ENCODE data around the gene PLXDC1.
"Not testable (repeated sequence)": the region's sequence is repeated elsewhere in the genome, so short reads cannot be mapped to it uniquely, and the experiment has no call there.

The PLXDC1 gene

DNA sequence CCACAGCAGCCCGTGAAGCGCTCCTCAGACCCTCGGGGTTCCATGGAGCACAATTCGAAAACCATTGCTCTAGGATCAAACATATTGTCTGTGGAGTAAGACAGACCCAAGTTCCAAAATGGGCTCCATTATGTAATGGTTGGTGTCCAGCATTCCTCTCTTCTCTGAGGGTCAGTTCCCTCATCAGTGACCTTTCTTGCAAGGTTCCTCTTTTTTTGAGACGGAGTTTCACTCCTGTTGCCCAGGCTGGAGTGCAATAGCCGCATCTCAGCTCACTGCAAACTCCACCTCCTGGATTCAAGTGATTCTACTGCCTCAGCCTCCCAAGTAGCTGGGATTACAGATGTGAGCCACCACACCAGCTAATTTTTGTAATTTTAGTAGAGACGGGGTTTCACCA lies 28.4 kb downstream of the PLXDC1 start:
- no peak for DNase-seq

DNA sequence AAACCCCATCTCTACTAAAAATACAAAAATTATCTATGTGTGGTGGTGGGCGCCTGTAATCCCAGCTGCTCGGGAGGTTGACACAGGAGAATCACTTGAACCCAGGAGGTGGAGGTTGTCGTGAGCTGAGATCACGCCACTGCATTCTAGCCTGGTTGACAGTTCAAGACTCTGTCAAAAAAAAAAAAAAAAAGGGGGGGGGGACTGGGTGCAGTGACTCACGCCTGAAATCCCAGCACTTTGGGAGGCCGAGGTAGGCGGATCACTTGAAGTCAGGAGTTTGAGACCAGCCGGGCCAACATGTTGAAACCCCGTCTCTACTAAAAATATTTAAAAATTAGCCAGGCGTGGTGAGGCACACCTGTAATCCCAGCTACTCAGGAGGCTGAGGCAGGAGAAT lies 29.5 kb downstream of the PLXDC1 start:
- not testable (repeated sequence) for DNase-seq

DNA sequence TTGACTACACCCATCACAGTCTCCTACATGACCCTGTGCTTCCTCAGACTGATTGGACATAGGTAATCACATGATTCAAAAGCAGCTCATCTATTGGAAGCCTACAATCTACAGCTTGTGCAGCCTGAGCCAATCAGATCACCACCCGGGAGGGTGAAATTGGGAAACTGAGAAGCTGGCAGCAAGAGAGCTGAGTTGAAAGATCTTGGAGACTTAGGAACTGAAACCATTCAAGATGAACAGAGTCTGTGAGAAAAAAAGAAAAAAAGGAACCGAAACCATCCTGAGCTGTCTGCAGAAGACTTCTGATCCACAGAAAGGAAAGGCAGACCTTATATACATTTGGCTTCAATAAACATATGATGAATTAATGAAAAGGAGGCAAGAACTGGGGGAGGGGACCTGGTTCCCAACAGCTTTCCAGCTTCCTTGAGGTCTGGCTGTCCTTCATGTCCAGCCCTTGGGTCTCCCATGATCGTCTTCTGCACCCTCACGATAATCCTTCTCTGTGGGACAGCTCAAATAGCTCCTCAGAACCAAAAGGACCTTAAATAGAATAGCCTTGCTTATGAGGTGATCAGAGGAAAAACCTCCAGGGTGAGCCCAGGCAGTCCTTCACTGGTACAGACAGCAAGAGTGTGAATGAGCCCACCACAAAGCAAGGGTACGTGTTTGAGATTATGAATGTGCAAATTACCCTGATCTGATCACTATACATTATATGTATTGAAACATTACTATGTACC lies 32.6 kb downstream of the PLXDC1 start:
- DNase-seq: no peak

DNA sequence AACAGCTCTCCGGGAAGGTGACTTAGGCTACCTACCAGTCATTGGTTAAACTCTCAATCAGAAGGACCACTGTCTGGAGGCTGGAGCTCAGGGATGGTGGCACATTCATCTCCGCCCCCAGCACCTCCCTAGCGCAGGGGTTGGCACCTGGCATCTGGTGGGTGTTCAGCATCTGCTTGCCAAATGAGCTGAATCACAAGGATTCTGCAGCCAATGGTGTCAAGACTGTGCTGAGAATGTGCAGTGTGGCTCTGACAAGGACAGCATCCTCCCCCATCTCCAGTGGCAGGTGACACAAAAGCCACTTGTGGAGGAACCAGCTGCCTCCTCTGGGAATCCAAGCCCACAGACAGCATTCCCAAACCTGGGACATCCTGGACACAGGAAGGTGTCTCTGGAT lies 35.2 kb downstream of the PLXDC1 start:
- no peak for DNase-seq

DNA sequence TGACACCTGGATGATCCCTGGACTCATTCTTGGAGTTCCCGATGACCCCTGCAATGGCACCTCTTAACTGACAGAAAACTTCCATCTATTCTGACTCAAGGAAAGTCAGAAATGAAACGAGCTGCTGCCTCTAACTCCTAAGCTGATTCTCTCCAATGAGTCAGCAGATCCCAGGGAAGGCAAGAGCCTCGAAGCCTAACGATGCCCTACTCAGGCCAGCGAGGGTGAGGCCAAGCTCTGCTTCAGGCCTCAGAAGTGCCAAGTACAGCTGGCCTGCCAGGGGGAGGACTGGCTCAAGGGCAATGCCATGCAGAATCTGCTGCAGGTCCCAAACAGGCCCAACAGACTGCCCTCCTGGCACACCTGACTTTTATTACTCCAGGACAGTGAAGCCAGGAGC lies 36.3 kb downstream of the PLXDC1 start:
- no peak for DNase-seq

DNA sequence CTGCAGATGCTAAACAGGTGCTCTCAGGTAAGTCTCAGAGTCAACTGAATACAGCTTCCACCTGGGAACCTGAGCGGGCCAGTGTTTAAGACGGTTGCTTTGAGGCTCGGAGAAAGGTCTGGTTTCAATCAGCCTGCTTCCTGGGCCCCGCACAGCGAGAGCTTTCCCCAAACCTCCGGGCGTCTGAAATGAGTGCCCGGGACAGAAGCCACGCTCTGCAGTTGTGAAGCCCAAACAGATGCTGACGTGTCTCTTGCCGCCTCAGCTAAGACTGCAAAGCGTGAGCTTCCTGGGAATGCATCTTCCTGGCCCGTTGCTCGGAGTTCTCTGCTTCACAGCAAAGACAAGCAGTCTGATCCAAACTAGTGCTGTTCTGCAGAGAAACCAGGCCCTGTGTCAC lies 36.7 kb downstream of the PLXDC1 start:
- no peak for DNase-seq

DNA sequence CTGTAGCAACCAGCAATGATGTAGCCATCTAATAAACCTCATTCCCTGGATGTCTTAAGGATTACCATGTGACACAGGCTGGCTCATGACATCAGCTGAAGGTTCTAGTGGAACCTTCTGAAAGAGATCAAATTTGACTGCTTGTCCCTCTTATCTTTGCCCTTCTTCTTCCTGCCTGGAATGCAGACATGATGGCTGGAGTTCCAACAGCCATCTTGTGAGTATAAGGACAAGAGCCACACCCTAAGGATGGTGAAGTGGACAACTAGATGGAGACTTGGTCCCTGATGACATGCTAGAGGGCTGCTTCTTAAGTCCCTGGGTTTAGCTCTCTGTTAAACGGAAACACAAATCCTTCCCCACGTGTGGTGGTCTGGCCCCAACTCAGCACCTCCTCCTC lies 37.6 kb downstream of the PLXDC1 start:
- DNase-seq: no peak

DNA sequence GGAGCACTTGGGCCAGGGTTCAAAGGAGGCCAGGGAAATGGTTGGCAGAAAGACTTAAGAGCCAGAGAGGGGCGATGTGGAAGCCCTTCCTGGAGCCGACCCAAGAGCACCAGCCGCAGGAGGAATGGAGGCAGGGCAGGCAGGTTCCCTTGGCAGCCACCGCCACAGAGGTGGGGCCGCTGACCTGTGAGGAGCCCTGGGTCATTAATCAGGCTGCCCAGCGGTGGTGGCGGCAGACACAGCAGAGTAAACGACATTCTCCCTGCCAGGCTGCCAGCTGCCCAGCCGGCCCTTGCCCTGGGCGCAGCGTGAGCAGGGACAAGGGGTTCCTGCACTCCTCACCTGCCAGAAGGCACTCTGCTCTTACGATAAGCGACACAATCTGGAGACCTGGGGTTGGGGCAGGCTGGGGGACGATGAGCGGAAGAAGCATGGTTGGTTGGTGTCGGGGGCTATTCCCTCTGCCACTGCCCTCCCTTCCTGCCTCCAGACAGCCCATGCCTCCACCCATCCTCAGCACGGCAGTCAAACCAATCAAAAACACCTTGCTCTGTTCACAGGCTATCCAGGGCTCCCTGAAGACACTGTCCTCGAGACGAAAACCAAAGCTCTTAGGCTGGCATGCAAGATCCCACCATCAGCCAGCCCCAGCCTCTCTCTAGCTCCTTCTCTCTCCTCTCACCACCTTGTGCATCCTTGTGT lies 40.9 kb downstream of the PLXDC1 start:
- no peak for DNase-seq

DNA sequence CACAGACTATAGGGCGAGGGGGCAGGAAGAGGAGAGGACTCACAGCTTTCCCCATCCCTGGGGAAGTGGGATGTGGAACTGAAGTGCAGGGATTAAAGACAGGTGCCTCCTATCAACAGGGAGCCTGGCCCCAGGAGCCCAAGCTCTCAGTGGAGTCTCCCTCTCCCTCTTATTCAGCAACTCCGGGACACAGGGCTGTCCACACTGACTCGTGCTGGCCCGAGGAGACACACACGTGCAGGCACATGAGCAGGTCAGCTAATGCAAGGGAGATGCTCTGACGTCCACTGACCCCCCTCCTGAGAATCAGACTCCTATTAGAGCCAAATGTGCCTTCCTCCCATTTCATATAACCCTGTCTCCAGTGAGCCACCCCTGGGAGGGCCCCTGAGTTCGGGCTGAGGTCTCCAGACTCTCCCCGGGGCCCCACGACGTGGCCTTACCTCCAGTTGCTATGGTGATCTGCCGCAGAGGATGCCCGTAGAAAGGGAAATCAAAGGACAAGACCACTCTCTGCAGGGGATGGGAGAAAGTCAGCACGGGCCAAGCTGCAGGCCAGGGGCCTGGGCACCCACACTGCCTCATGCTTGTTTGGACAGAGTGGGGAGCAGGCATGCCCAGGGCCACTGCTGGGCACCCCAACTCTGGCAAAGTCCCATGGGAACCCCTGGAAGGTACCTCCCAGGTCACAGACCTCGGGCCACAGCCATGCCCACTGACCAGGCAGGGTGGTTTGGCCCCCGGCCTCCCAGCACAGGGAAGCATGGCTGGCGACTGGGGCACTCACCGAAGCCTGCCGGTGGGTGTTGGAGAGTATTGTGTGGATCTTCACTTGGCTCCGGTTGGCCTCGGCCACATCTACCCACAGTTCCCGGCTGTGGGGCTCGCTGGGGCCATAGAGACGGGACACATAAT lies 42.7 kb downstream of the PLXDC1 start:
- no peak for DNase-seq

DNA sequence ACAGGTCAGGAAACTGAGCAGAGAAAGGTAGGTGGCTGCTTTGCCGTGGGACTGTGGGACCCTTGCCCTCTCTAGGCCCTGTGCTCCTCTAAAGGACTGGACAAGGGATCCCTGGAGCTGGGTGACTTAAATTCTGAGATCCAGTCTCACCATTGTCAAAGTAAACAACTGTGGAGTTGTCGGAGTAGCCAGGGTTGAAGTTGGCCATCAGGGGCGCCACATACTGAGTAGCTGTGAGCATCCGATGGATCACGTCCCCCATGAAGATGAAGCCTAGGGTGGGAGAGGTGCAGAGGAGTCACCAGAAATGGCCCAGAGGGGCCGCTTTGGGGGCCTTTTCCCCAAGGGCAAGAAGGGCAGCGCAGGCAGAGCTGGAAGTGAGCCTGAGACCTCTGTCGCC lies 43.5 kb downstream of the PLXDC1 start:
- DNase-seq: no peak

DNA sequence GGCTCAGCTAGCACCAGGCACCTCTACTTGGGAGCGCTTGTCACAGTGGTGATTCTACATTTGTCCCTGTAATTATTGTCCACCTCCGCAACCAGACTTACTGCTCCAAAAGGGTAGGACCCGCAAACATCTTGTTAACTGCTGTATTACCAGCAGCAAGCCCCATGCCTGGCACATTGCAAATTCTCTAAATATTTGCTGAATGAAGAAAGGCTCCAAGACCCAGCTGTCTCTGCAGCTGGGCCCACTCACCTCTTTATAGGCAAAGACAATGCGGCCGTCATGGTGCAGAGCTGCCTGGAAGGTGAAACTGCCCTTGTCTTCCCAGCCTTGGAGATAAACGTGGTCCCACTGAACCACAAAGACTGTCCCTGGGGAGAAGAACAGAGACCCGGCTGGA lies 44.3 kb downstream of the PLXDC1 start:
- no peak for DNase-seq

DNA sequence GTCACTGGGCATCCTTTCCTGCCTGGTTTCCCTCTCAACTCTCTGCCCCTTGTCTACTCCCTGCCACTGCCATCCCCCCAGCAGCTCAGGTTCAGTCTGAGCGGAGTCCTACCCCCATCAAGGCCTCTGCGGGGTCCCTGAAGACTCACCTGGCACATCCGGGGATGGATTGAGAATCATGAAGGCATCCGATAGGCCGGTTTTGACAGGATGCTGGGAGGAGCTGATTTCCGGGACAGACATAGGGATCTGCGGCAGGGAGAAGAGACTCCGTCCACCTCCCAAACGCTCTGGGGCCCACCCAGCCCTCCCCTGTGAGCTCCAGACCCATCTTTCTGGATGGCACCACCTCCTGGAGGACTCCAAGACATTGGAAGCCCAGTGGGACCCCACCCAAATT lies 45.7 kb downstream of the PLXDC1 start:
- DNase-seq: no peak

DNA sequence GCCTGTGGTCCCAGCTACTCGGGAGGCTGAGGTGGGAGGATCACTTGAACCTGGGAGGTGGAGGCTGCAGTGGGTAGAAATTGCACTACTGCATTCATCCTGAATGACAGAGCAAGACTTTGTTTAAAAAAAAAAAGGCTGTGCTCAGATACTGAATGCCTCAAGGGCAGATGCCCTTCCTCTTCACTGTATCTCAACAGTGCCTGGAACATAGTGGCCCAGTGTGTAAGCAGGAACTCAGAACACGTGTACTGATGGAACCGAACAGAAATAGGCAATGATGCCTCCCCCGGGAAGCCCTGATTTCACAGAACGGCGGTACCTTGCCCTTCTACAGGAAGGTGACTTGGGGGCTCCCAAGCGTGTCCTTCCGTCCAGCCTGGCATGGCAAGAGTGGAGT lies 46.8 kb downstream of the PLXDC1 start:
- no peak for DNase-seq

DNA sequence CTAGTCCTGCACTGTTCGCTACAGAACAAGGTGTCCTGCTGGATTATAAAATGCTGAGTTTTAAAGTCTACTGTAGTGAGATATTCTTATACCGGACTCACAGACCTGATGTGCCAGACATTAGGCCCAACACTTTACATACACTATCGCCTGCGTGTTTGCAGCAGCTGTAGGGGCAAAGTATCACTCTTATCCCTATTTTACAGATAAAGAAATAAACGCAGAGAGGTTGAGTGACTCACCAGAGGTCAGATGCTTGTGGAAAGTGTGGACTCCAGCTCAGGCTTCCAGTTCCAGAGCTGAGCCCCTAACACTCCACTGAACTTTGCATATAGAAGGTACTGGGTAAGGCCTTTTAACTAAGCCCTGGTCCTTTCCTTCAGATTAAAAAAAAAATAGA lies 47.4 kb downstream of the PLXDC1 start:
- DNase-seq: no peak

DNA sequence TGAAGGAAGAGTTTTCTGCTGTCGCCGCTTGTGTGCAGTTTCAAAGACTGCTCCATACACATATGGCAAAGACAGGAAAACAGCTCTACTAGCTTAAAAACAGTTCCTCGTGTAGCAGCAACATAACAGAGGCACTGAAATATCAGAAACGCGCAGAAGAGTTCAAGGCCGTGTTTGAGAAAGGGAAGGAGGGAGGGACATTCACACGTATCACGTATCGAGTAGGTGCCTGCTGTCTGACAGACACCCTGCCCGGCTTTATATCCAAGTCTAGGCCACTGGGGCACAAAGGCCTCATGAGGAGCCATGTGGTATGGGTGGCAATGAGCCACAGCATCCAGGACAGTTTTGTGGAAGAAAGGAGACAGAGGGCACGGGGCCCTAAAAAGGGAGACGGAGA lies 50.3 kb downstream of the PLXDC1 start:
- DNase-seq: no peak

DNA sequence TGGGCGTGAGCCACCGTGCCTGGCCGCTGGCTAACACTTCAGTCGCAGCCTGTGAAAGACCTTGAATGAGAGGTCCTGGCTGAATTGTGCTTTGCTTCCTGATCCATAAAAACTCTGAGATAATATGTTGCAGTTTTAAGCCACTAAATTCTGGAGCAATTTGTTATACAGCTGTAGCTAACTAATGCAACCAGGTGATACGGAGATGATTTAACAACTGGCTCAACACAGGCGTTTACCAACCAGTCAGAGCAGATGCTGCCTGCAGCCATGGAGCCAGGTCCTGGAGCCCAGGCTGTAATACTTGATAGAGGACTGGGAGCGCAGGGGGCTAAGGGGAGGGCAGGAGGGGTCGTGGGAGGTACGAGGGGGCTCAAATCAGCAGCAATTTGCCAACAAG lies 50.9 kb downstream of the PLXDC1 start:
- DNase-seq: no peak

DNA sequence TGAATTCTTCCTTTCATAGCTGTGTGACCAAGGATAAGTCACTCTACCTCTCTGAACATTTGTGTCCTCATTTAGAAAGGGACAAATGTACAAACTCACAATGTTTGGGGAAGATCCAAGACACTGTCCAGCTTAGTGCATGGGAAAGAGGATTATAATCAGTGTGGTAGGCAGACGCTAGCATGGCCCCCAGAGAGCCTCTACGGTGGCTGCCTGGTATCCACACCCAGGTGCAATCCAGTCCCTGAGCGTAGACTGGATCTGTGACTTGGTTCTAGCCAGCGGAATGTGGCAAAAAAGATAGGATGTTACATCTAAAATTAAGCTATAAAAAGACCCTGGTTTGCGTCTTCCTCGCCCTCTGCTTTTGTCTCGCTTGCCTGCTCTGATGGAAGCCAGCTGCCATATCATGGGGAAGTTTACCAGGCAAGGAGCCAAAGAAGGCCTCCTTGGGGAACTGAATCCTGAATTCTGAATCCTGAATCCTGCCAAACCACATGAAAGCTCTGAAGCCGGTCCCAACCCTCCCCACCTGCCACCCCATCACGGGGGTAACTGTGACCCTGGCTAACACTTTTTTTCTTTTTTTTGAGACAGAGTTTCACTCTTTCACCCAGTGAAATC lies 51.7 kb downstream of the PLXDC1 start:
- no peak for DNase-seq

DNA sequence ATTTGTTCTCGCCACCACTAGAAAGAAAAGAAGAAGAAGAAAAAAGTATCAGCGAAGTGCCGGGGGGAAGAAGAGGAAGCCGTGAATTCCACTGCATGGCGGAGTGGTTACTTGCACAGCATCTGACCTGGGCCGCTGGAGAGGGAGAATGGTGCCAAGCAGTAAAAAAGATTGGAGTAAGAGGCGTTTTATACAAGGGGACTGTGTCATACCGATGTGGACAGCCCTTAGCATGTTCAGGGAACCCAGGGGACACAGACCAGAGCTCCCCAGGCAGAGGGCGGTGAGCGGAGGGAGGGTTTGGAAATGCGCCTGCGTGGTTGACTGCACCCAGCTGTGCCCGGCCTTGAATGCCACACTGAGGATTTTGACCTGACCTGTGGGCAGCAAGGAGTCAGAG lies 52.8 kb downstream of the PLXDC1 start:
- no peak for DNase-seq

DNA sequence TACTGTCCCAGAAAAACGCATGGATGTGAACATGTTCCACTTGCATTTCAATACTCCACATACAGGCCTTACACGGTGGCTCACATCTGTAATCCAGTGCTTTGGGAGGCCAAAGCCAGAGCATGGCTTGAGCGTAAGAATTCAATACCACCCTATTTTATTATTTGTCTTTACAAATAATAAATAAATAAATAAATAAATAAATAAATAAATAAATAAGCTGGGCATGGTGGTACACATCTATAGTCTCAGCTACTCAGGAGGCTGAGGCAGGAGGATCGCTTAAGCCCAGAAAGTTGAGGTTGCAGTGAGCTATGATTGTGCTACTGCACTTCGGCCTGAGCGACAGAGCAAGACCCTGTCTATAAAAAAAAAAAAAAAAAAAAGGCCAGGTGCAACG lies 53.9 kb downstream of the PLXDC1 start:
- no peak for DNase-seq

DNA sequence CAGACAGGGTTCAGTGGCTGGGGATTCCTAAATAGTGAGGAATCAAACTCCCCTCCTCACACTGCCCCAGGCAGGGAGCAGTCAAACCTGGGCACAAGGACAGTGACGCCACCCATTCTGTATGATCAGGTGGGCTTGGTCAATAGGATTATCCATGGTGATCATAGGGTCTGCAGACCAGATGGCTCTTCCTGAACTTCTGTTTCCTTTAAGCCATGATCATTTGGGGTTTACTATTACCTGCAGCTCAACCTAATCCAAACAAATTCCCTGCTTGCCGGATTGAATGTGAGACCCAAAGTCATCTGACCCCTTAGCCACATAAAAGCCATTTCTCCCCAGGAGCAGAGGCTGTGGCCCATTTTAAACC lies 54.3 kb downstream of the PLXDC1 start:
- DNase-seq: no peak

DNA sequence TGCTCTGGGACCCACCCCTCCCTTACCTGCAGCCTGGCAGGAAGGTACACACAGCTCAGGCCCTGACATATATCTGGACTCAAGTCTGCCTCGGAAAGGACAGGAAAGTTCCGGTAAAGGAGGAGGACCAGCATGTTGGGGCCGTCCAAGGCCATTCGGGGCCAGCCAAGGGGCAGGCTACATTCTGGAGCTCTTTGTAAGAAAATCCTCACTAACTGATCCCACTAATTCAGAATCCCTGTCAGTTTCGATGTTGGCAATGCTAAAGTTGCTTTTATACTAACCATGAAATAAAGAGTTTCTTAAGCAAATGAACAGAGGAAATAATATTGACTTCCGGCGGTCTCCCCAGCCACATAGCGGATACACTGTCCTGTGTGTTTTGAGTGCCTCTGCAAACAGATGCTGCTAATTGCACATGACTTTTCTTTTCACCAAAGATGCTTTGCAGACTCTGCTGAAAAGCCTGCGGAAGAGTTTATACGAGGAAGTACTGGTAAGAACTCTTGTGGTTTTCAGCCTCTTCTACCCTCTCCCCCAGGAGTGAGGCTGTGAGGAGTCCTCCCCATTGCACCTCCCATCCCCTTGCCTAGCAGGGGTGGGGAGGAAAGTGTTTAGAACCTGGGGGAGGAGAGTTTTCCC lies 54.8 kb downstream of the PLXDC1 start:
- no peak for DNase-seq

DNA sequence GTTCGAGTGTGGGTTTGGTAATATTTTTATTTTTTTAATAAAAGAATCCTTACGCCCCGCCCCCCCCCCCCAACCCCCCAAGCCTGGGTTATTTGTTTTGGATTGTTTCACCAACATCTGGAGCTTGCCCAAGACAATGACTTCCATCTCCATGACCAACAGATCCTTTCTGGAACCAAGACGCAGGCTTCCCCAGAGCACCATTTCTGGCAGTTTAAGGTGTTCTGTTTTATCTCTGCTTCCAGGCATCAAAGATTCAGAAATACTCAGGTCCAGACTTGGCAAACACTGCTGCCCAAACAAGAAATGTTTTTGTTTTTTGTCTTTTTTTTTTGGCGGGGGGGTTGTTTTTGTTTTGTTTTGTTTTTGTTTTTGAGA lies 56.1 kb downstream of the PLXDC1 start:
- DNase-seq: no peak

Measured in activated CD8-positive, alpha-beta memory T cell treated with anti-CD3 and anti-CD28 coated beads, Interleukin-2, amount 50 U/mL, for 4 hours (primary cell).